GM10248 (cell line): ENCODE results near the gene ANKK1.

ENCODE experiments used
- CTCF ChIA-PET: fragments of 300-600 bp; sonication (Branson Sonifier 250); formaldehyde crosslinking; extraction: SDS; loops from one replicate; lab custom pipeline; 2021; ENCODE audit warnings: antibody characterized with exemption; lab: Yijun Ruan, JAX
- POLR2A ChIA-PET: fragments of 350-650 bp; sonication (Branson Sonifier 250); formaldehyde crosslinking; extraction: SDS; loops from one replicate; lab custom pipeline; 2020; ENCODE audit warnings: antibody characterized with exemption; lab: Yijun Ruan, JAX
- DNase-seq: peaks from one replicate; pipeline ENCODE4 v3.0.0; 2012; ENCODE audit errors: extremely low spot score
- CTCF ChIP-seq: IDR thresholded peaks from 2 replicates; pipeline ENCODE4 v1.5.1; 2012; ENCODE audit warnings: mild to moderate bottlenecking, low read depth; ENCODE audit errors: extremely low read depth, missing control alignments, control extremely low read depth

ANKK1 gene

GRCh38 chr11:113436672-113437252 is 49.2 kb downstream of the ANKK1 start:
- POLR2A ChIA-PET, result no interaction called here

GRCh38 chr11:113440816-113441215 is 53.2 kb downstream of the ANKK1 start:
- no peak for DNase-seq
- ChIA-PET POLR2A (no interaction called here), CTCF (interaction anchor here (1.0 to 1.9 kb wide), 4 partner anchors 10 to 135 kb away, joined by 3 to 5 read pairs (median 3); no protein-coding TSS in a partner anchor)
- TF ChIP-seq CTCF, result no peak

More at GRCh38 chr11:113436672-113437252, 49.2 kb downstream of the ANKK1 start:
- DNase-seq, result no peak
- CTCF ChIA-PET, result no interaction called here
- no peak for TF ChIP-seq CTCF

- TF ChIP-seq CTCF, result no peak
- ChIA-PET CTCF (interaction anchor here (1.8 kb wide), 1 partner anchor 155 kb away, joined by 4 read pairs; no protein-coding TSS in a partner anchor), POLR2A (no interaction called here)
- DNase-seq, result no peak
Measured at GRCh38 chr11:113444502-113445123, 57.0 kb downstream of the ANKK1 start.

GRCh38 chr11:113446112-113446511 is 58.5 kb downstream of the ANKK1 start:
- ChIA-PET POLR2A (no interaction called here), CTCF (interaction anchor here (1.1 to 1.8 kb wide), 2 partner anchors 86 to 156 kb away, joined by 3 to 4 read pairs; no protein-coding TSS in a partner anchor)
- no peak for DNase-seq
- TF ChIP-seq CTCF, result no peak

- POLR2A ChIA-PET, result no interaction called here
- no peak for TF ChIP-seq CTCF
- DNase-seq, result no peak
- CTCF ChIA-PET, result no interaction called here
Measured at GRCh38 chr11:113446938-113447337, 59.4 kb downstream of the ANKK1 start.

- no peak for DNase-seq
- ChIA-PET POLR2A (no interaction called here), CTCF (interaction anchor here (1.5 kb wide), 1 partner anchor 9 kb away, joined by 4 read pairs; no protein-coding TSS in a partner anchor)
- no peak for TF ChIP-seq CTCF
Measured at GRCh38 chr11:113447621-113448315, 60.2 kb downstream of the ANKK1 start.
